Activated CD4-positive, alpha-beta memory T cell treated with anti-CD3 and anti-CD28 coated beads, Interleukin-2, amount 10 ng/mL, durations not matched to agents 7 days and 5 days (primary cell): ENCODE measurements around the gene TSPEAR. TPM values are rescaled to one million over a fixed set of nuclear protein-coding genes. Genes with fewer than 3 reads are reported as not detected.
"Not testable (repeated sequence)": the region's sequence is repeated elsewhere in the genome, so short reads cannot be mapped to it uniquely, and the experiment has no call there.

Source experiments
- CTCF ChIA-PET: fragments of 350-600 bp; sonication (Branson Sonifier 250); formaldehyde crosslinking; loops from one replicate; lab custom pipeline; 2021; ENCODE audit warnings: antibody characterized with exemption, inconsistent platforms; lab: Charles Lee
- POLR2A ChIA-PET: fragments of 350-600 bp; sonication (Branson Sonifier 250); formaldehyde crosslinking; loops from one replicate; lab custom pipeline; 2021; ENCODE audit warnings: antibody characterized with exemption; lab: Charles Lee
- DNase-seq: peaks from one replicate; pipeline ENCODE4 v3.0.0-alpha.2; 2020
- H3K27ac Mint-ChIP-seq: one replicate; pipeline ENCODE4 v1.8.0; 2021; ENCODE audit warnings: mild to moderate bottlenecking, mixed read lengths
- H3K27me3 Mint-ChIP-seq: one replicate; pipeline ENCODE4 v1.8.0; 2021; ENCODE audit warnings: mixed read lengths
- H3K36me3 Mint-ChIP-seq: one replicate; pipeline ENCODE4 v1.8.0; 2021; ENCODE audit warnings: low read depth, mixed read lengths
- H3K4me1 Mint-ChIP-seq: one replicate; pipeline ENCODE4 v1.8.0; 2021; ENCODE audit warnings: mixed read lengths
- H3K4me3 Mint-ChIP-seq: one replicate; pipeline ENCODE4 v1.8.0; 2021; ENCODE audit warnings: mild to moderate bottlenecking, mixed read lengths
- H3K9me3 Mint-ChIP-seq: one replicate; pipeline ENCODE4 v1.8.0; 2021; ENCODE audit warnings: mixed read lengths
- total RNA-seq, 2 experiments: library from RNA; stranded (reverse); gene quantifications; one replicate each; pipeline ENCODE4 v1.2.3, GENCODE V29; 2021

TSPEAR gene
- total RNA-seq, 2 experiments from 2014 or later: not detected

GRCh38 chr21:44702973-44703730 lies 8.2 kb downstream of the TSPEAR start:
- DNase-seq: no peak
- Mint-ChIP-seq H3K36me3 (peaks cover 13% of the 10 kb centered on the region), H3K4me3 (no peak overlapping the region), H3K9me3 (peaks cover 10% of the 10 kb centered on the region), H3K27me3 (peaks cover 67% of the 10 kb centered on the region), H3K27ac (no peak overlapping the region), H3K4me1 (no peaks in the 10 kb centered on the region)
- ChIA-PET CTCF (no interaction called here), POLR2A (no interaction called here)

- DNase-seq: no peak
- Mint-ChIP-seq H3K27ac (no peak overlapping the region), H3K4me3 (no peak overlapping the region), H3K9me3 (peaks cover 10% of the 10 kb centered on the region), H3K4me1 (no peaks in the 10 kb centered on the region), H3K36me3 (peaks cover 13% of the 10 kb centered on the region), H3K27me3 (peaks cover 67% of the 10 kb centered on the region)
- CTCF ChIA-PET: no interaction called here
- POLR2A ChIA-PET: no interaction called here
Measured at GRCh38 chr21:44702111-44702972, 9.0 kb downstream of the TSPEAR start.

GRCh38 chr21:44701541-44701940 lies 9.8 kb downstream of the TSPEAR start:
- ChIA-PET POLR2A (no interaction called here), CTCF (no interaction called here)
- Mint-ChIP-seq H3K27ac (no peak overlapping the region), H3K36me3 (peaks cover 13% of the 10 kb centered on the region), H3K27me3 (peaks cover 67% of the 10 kb centered on the region), H3K4me3 (no peak overlapping the region), H3K4me1 (no peaks in the 10 kb centered on the region), H3K9me3 (peaks cover 10% of the 10 kb centered on the region)
- DNase-seq: no peak

- Mint-ChIP-seq H3K27ac (no peak overlapping the region), H3K9me3 (peaks cover 6% of the 10 kb centered on the region), H3K4me1 (no peaks in the 10 kb centered on the region), H3K4me3 (no peak overlapping the region), H3K27me3 (peaks cover 67% of the 10 kb centered on the region), H3K36me3 (peaks cover 10% of the 10 kb centered on the region)
- CTCF ChIA-PET: no interaction called here
- DNase-seq: no peak
- POLR2A ChIA-PET: no interaction called here
Measured at GRCh38 chr21:44701023-44701400, 10.4 kb downstream of the TSPEAR start.

- Mint-ChIP-seq H3K4me3 (no peak overlapping the region), H3K27me3 (peaks cover 67% of the 10 kb centered on the region), H3K4me1 (no peaks in the 10 kb centered on the region), H3K27ac (no peak overlapping the region), H3K9me3 (peaks cover 2% of the 10 kb centered on the region), H3K36me3 (peaks cover 5% of the 10 kb centered on the region)
- POLR2A ChIA-PET: no interaction called here
- DNase-seq: no peak
- CTCF ChIA-PET: no interaction called here
Measured at GRCh38 chr21:44700101-44701022, 11.0 kb downstream of the TSPEAR start.

GRCh38 chr21:44699502-44700001 lies 11.8 kb downstream of the TSPEAR start:
- DNase-seq: no peak
- ChIA-PET CTCF (no interaction called here), POLR2A (interaction anchor here (1.1 kb wide), 1 partner anchor 14 kb away, joined by 3 read pairs; no protein-coding TSS in a partner anchor)
- no peaks in the 10 kb centered on the region for H3K4me1 Mint-ChIP-seq
- H3K36me3 Mint-ChIP-seq: no peaks in the 10 kb centered on the region
- no peaks in the 10 kb centered on the region for H3K9me3 Mint-ChIP-seq
- no peak overlapping the region for H3K27ac Mint-ChIP-seq
- peaks cover 62% of the 10 kb centered on the region for H3K27me3 Mint-ChIP-seq
- H3K4me3 Mint-ChIP-seq: no peak overlapping the region

GRCh38 chr21:44697811-44698734 lies 13.3 kb downstream of the TSPEAR start:
- Mint-ChIP-seq H3K27ac (no peak overlapping the region), H3K4me1 (peaks cover 2% of the 10 kb centered on the region), H3K27me3 (peaks cover 64% of the 10 kb centered on the region), H3K9me3 (peaks cover 4% of the 10 kb centered on the region), H3K4me3 (no peak overlapping the region), H3K36me3 (peaks cover 4% of the 10 kb centered on the region)
- ChIA-PET CTCF (no interaction called here), POLR2A (interaction anchor here (1.1 kb wide), 1 partner anchor 15 kb away, joined by 3 read pairs; no protein-coding TSS in a partner anchor)
- DNase-seq: no peak

GRCh38 chr21:44697172-44697810 lies 14.1 kb downstream of the TSPEAR start, which contains the start of gene KRTAP10-12:
Gene KRTAP10-12 (plus strand): TSS chr21:44697172. CDS start chr21:44697202, 30 bp downstream.
- CTCF ChIA-PET, POLR2A ChIA-PET, H3K27ac Mint-ChIP-seq, H3K9me3 Mint-ChIP-seq, DNase-seq, H3K4me3 Mint-ChIP-seq, H3K4me1 Mint-ChIP-seq, H3K36me3 Mint-ChIP-seq: not testable (repeated sequence)
- H3K27me3 Mint-ChIP-seq: peaks cover 61% of the 10 kb centered on the region

- Mint-ChIP-seq H3K27me3 (peaks cover 63% of the 10 kb centered on the region), H3K9me3 (peaks cover 7% of the 10 kb centered on the region), H3K4me1 (peaks cover 2% of the 10 kb centered on the region), H3K36me3 (peaks cover 4% of the 10 kb centered on the region), H3K4me3 (no peak overlapping the region), H3K27ac (no peak overlapping the region)
- POLR2A ChIA-PET: no interaction called here
- CTCF ChIA-PET: no interaction called here
- DNase-seq: no peak
Measured at GRCh38 chr21:44696572-44696971, 14.8 kb downstream of the TSPEAR start.

- H3K27me3 Mint-ChIP-seq: peaks cover 64% of the 10 kb centered on the region
Measured at GRCh38 chr21:44695641-44696040, 15.7 kb downstream of the TSPEAR start.

GRCh38 chr21:44695184-44695583 lies 16.2 kb downstream of the TSPEAR start:
- Mint-ChIP-seq H3K4me1 (peaks cover 2% of the 10 kb centered on the region), H3K9me3 (peaks cover 7% of the 10 kb centered on the region), H3K4me3 (no peak overlapping the region), H3K36me3 (peaks cover 4% of the 10 kb centered on the region), H3K27ac (no peak overlapping the region), H3K27me3 (peaks cover 66% of the 10 kb centered on the region)
- ChIA-PET POLR2A (no interaction called here), CTCF (no interaction called here)
- DNase-seq: no peak

More at GRCh38 chr21:44695641-44696040, 15.7 kb downstream of the TSPEAR start:
- H3K36me3 Mint-ChIP-seq: peaks cover 4% of the 10 kb centered on the region
- no peak overlapping the region for H3K27ac Mint-ChIP-seq
- ChIA-PET POLR2A (no interaction called here), CTCF (no interaction called here)
- H3K4me1 Mint-ChIP-seq: peaks cover 2% of the 10 kb centered on the region
- peaks cover 7% of the 10 kb centered on the region for H3K9me3 Mint-ChIP-seq
- H3K4me3 Mint-ChIP-seq: no peak overlapping the region
- DNase-seq: no peak
